Measurements from ENCODE around the gene CDKN1C.

- TF ChIP-seq CTCF (IDR thresholded peaks at IDR 0.05) (no peak), EP300 (IDR thresholded peaks at IDR 0.05) (no peak)
Observed at GRCh38 chr11:2917842-2918490, 32.4 kb upstream of the CDKN1C start.
